Endodermal cell (in vitro differentiated cells): ENCODE results near the gene BAD. TPM values are rescaled to one million over a fixed set of nuclear protein-coding genes. Genes with fewer than 3 reads are reported as not detected.
A peak's percentile ranks its signal among the peaks of the same experiment; 100 is the strongest.
"Not testable (repeated sequence)": the region's sequence is repeated elsewhere in the genome, so short reads cannot be mapped to it uniquely, and the experiment has no call there.

ENCODE experiments used
- DNase-seq: peaks from one replicate; pipeline ENCODE4 v3.0.0-alpha.2; 2017
- H3K27ac ChIP-seq: 2 replicates; pipeline ENCODE4 v1.5.1; 2013; ENCODE audit warnings: mild to moderate bottlenecking, low read depth, low read length, moderate library complexity
- H3K27me3 ChIP-seq: 2 replicates; pipeline ENCODE4 v1.6.1; 2013; ENCODE audit warnings: mild to moderate bottlenecking, low read length, moderate library complexity; ENCODE audit not compliant: insufficient read depth, control insufficient read depth, poor library complexity, severe bottlenecking
- H3K36me3 ChIP-seq: 2 replicates; pipeline ENCODE4 v1.7.0; 2013; ENCODE audit warnings: mild to moderate bottlenecking, low read length, moderate library complexity; ENCODE audit not compliant: control insufficient read depth, insufficient read depth
- H3K4me1 ChIP-seq: one replicate; pipeline ENCODE4 v1.7.0; 2013; ENCODE audit warnings: low read length; ENCODE audit not compliant: control insufficient read depth, insufficient read depth
- H3K4me3 ChIP-seq: 2 replicates; pipeline ENCODE4 v1.5.1; 2013; ENCODE audit warnings: mild to moderate bottlenecking, low read length, moderate library complexity
- H3K9ac ChIP-seq: 2 replicates; pipeline ENCODE4 v1.6.1; 2013; ENCODE audit warnings: mild to moderate bottlenecking, low read length, moderate library complexity; ENCODE audit not compliant: poor library complexity, severe bottlenecking; ENCODE audit errors: extremely low read depth
- H3K9me3 ChIP-seq: 2 replicates; pipeline ENCODE4 v1.6.1; 2013; ENCODE audit warnings: mild to moderate bottlenecking, low read length, moderate library complexity; ENCODE audit not compliant: control insufficient read depth
- H3K27ac Mint-ChIP-seq: 2 replicates; pipeline ENCODE4 v1.8.0; 2020; ENCODE audit warnings: mixed read lengths
- H3K27me3 Mint-ChIP-seq: 2 replicates; pipeline ENCODE4 v1.8.0; 2021; ENCODE audit warnings: mild to moderate bottlenecking, mixed read lengths; ENCODE audit not compliant: insufficient read depth
- H3K36me3 Mint-ChIP-seq: 2 replicates; pipeline ENCODE4 v1.8.0; 2020; ENCODE audit warnings: low read depth, mixed read lengths
- H3K4me1 Mint-ChIP-seq: 2 replicates; pipeline ENCODE4 v1.8.0; 2020; ENCODE audit warnings: mixed read lengths
- H3K4me3 Mint-ChIP-seq: 2 replicates; pipeline ENCODE4 v1.8.0; 2020; ENCODE audit warnings: mild to moderate bottlenecking, moderate library complexity, mixed read lengths
- H3K9me3 Mint-ChIP-seq: 2 replicates; pipeline ENCODE4 v1.8.0; 2020; ENCODE audit warnings: mild to moderate bottlenecking, mixed read lengths
- WGBS, 2 experiments: methylation state at CpG; one replicate each; pipeline versions ENCODE4 v1.1.5 to v1.1.7; 2013; ENCODE audit warnings: missing lambda C conversion rate in 2 of 2, mixed read lengths in 1 of 2; ENCODE audit not compliant: insufficient coverage in 1 of 2, insufficient read length in 1 of 2; 5-methylcytosine and 5-hydroxymethylcytosine counted together
- total RNA-seq, 2 donors: library from RNA; stranded (reverse); fragmentation: NEBNext Ultra II Directional in 1 of 2; extraction: Animal tissue kit (Norgen Biotek cat#: 25700) in 1 of 2; gene quantifications; 2 replicates in 1 of 2; 3 replicates in 1 of 2; pipeline ENCODE4 v1.2.1, GENCODE V29; 2021
- TF ChIP-seq, protein P1 (sequence below): fragments of 200-600 bp; sonication (generic); conservative IDR thresholded peaks from 2 replicates; pipeline ENCODE4 v1.5.0; 2021; ENCODE audit warnings: antibody characterized with exemption, mild to moderate bottlenecking

The BAD gene
- total RNA-seq, 2 donors from 2014 or later = 42.3 to 48.2 TPM

DNA sequence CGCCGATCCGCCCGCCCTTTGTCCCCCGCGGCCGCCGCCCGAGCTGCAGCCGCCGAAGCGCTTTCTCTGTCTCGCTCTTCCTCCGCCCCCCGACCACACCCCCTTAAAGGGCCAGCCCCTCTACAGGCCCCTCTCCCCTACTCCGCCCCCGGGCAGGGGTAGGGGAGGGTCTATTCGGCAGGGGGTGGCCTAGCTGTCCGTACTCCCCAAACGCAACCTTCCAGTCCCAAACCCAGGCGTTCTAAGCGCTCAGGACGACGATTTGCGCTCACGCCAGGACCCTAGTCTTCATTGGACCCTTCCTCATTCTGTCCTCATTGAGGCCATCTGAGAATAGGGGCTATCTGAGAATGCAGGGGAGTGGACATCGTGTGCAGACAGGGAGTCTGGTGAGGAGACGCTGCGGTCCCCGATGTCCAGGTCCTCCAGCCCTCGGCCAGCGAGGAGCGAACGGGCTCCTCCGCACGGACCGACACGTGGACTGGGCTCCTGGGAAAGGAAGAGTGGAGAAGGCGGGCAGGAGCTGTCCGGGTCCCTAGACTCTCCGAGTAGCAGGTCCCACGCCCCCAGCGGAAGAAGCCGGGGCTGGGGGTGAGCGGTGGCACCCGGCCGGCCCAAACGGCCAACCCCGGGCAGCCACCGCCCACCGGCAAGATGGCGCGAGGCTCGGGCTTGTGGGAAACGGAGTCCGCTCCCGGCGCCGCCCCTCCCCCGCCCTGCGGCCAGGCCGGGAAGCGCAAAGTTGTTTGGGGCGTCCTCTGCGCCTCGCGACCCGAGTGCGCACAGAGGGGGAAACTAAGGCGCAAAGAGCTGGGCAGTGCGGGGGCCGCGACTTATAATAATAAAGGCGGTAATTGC lies 37.4 kb downstream of the BAD start, which contains the start of gene PPP1R14B:
Gene PPP1R14B, minus strand, starts transcription at position 73 of the 858 bp plus-strand sequence. CDS start 270 bp downstream, outside the sequence.
- Histone ChIP-seq H3K27me3 (no peaks in the 10 kb centered on the region), H3K9ac (peak within 1 kb of the TSS; percentile 82), H3K4me1 (peaks cover 15% of the 10 kb centered on the region), H3K36me3 (peaks cover 20% of the 10 kb centered on the region), H3K9me3 (no peaks in the 10 kb centered on the region), H3K27ac (peak within 1 kb of the TSS; percentile 87), H3K4me3 (peak within 1 kb of the TSS; percentile 97)
- 0 to 1% methylated on average over 24 to 69 of the region's 74 CpGs for WGBS, 2 experiments
- Mint-ChIP-seq H3K4me3 (peak within 1 kb of the TSS; percentile 86), H3K27me3 (no peaks in the 10 kb centered on the region), H3K36me3 (peaks cover 16% of the 10 kb centered on the region), H3K9me3 (no peaks in the 10 kb centered on the region), H3K27ac (peak within 1 kb of the TSS; percentile 96), H3K4me1 (peaks cover 28% of the 10 kb centered on the region)
- TF ChIP-seq, protein P1, sequence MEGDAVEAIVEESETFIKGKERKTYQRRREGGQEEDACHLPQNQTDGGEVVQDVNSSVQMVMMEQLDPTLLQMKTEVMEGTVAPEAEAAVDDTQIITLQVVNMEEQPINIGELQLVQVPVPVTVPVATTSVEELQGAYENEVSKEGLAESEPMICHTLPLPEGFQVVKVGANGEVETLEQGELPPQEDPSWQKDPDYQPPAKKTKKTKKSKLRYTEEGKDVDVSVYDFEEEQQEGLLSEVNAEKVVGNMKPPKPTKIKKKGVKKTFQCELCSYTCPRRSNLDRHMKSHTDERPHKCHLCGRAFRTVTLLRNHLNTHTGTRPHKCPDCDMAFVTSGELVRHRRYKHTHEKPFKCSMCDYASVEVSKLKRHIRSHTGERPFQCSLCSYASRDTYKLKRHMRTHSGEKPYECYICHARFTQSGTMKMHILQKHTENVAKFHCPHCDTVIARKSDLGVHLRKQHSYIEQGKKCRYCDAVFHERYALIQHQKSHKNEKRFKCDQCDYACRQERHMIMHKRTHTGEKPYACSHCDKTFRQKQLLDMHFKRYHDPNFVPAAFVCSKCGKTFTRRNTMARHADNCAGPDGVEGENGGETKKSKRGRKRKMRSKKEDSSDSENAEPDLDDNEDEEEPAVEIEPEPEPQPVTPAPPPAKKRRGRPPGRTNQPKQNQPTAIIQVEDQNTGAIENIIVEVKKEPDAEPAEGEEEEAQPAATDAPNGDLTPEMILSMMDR = peak; percentile 54
- peak; percentile 96 for DNase-seq

DNA sequence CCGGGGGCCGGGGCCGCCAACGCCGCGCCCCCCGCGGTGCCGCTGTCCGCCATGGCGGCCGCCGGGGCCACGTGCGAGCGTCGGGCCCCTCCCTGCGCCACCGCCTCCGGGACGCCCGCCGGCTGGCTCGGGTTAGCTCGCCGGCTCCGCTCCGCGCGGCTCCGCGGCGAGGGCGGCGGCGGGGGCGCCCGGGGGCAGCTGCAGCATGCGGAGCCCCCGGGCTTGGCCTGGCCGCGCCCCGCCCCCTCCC lies 37.9 kb downstream of the BAD start:
- H3K27ac Mint-ChIP-seq, H3K9ac ChIP-seq, H3K27me3 Mint-ChIP-seq, H3K27ac ChIP-seq, H3K27me3 ChIP-seq, DNase-seq, H3K9me3 ChIP-seq, H3K9me3 Mint-ChIP-seq: not testable (repeated sequence)
- H3K4me1 Mint-ChIP-seq = peaks cover 28% of the 10 kb centered on the region
- 0% methylated on average over 37 of the region's 43 CpGs; no CpG with 5 or more reads in 1 of the 2 experiments for WGBS, 2 experiments
- peaks cover 20% of the 10 kb centered on the region for H3K36me3 ChIP-seq
- H3K4me3 ChIP-seq = peak overlapping the region; percentile 96
- peaks cover 15% of the 10 kb centered on the region for H3K4me1 ChIP-seq
- peaks cover 16% of the 10 kb centered on the region for H3K36me3 Mint-ChIP-seq
- H3K4me3 Mint-ChIP-seq = peak overlapping the region; percentile 86

DNA sequence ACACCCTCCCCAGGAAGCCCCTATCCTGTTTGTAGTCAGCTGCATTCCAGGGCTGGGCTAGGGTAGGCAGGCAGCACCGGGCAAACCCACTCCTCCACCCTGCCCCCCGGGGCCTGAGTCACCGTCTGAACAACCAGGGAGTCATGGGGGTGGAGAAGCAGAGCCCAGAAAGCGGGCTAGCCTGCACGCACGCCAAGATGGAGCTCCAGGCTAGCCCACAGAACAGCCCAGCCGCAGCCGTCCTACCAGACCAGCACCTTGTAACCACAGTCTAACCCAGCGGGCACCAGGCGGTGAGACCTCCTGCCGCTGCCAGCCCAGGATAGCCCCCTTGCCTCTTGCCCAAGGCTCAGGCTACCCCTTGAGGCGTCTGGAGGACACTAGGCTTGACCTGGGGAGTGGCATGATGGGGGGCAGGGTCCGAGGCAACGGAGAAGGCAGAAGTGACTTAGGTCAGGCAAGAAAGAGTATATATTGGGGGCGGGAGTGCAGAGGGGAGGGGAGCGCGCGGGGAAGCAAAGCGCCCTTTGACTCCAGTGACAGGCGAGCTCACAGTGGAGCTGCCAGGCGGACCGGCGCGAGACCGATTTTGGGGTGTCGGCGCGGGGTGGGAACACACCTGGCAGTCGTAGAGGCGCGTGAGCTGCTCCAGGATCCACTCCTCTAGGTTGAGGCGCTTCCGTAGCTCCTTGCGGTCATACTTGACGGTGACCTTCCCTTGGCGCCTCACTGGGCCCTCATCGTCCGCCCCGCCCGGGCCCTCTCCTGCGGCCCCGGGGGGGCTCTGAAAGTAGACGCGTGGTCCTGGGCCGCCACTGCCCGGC lies 38.5 kb downstream of the BAD start:
- Histone ChIP-seq H3K9ac (peak overlapping the region; percentile 82), H3K27me3 (no peaks in the 10 kb centered on the region), H3K27ac (peak overlapping the region; percentile 60), H3K36me3 (peaks cover 20% of the 10 kb centered on the region), H3K4me1 (peaks cover 15% of the 10 kb centered on the region), H3K4me3 (peak overlapping the region; percentile 96), H3K9me3 (no peaks in the 10 kb centered on the region)
- H3K4me1 Mint-ChIP-seq = peaks cover 28% of the 10 kb centered on the region
- H3K27ac Mint-ChIP-seq = peak overlapping the region; percentile 88
- TF ChIP-seq, protein P1 = no peak
- peak; percentile 80 for DNase-seq
- H3K4me3 Mint-ChIP-seq = peak overlapping the region; percentile 86
- WGBS, 2 experiments = 0% methylated on average over 16 to 46 of the region's 46 CpGs
- peaks cover 16% of the 10 kb centered on the region for H3K36me3 Mint-ChIP-seq
- no peaks in the 10 kb centered on the region for H3K27me3 Mint-ChIP-seq
- H3K9me3 Mint-ChIP-seq = no peaks in the 10 kb centered on the region
